HepG2 (cell line): ENCODE data around the gene AKAP10. TPM values are rescaled to one million over a fixed set of nuclear protein-coding genes. Genes with fewer than 3 reads are reported as not detected.
A peak's percentile ranks its signal among the peaks of the same experiment; 100 is the strongest.

Experiments
- AKNA ChIP-seq: sonication (generic); formaldehyde crosslinking; IDR thresholded peaks from 2 replicates; pipeline ENCODE4 v1.4.0; 2020; ENCODE audit warnings: missing genetic modification reagents, borderline replicate concordance
- ETV5 ChIP-seq: IDR thresholded peaks from 2 replicates; pipeline ENCODE4 v1.6.1; 2018; ENCODE audit warnings: missing biosample characterization, missing genetic modification reagents, inconsistent platforms, borderline replicate concordance
- HNRNPH1 ChIP-seq: fragments of 200-400 bp; formaldehyde crosslinking; optimal IDR thresholded peaks from 2 replicates; pipeline ENCODE3; 2017; ENCODE audit warnings: mild to moderate bottlenecking, low read depth, low read length
- IRF2 ChIP-seq: IDR thresholded peaks from 2 replicates; pipeline ENCODE4 v1.6.1; 2018; ENCODE audit warnings: missing genetic modification reagents, missing compliant biosample characterization
- NR3C1 ChIP-seq: sonication (generic); formaldehyde crosslinking; IDR thresholded peaks from 2 replicates; pipeline ENCODE4 v1.4.0; 2020; ENCODE audit warnings: missing genetic modification reagents
- RFXANK ChIP-seq: IDR thresholded peaks from 2 replicates; pipeline ENCODE4 v1.6.1; 2016
- ZNF782 ChIP-seq: sonication (generic); formaldehyde crosslinking; IDR thresholded peaks from 2 replicates; pipeline ENCODE4 v1.4.0; 2020; ENCODE audit warnings: missing genetic modification reagents, mild to moderate bottlenecking, borderline replicate concordance
- polyA plus RNA-seq, 8 experiments: library from polyadenylated mRNA; depleted of rRNA in 3 of 8; stranded (reverse) in 7 of 8; unstranded in 1 of 8; fragments of >200 nt; fragmentation: Illumina TruSeq in 4 of 8; extraction: Trizol in 4 of 8; gene quantifications; 2 replicates each; pipeline versions ENCODE4 v1.2.1 to v1.2.3, GENCODE V29; 2011 to 2016; ENCODE audit warnings: low read depth in 4 of 8, missing spikeins in 1 of 8, mixed read lengths in 1 of 8; ENCODE audit not compliant: insufficient read depth in 1 of 8
- total RNA-seq, 5 experiments: library from RNA; depleted of rRNA; stranded (reverse); fragments of >200 nt; fragmentation: Illumina TruSeq; extraction: Trizol; gene quantifications; 2 replicates each; pipeline ENCODE4 v1.2.3, GENCODE V29; 2016; ENCODE audit warnings: low read depth in 1 of 5
- TF ChIP-seq, protein P1 (sequence below): sonication (generic); formaldehyde crosslinking; IDR thresholded peaks from 2 replicates; pipeline ENCODE4 v1.4.0; 2020; ENCODE audit warnings: missing genetic modification reagents; ENCODE audit errors: not compliant biosample characterization

Gene AKAP10
- total and polyA plus RNA-seq, 2 of the 13 experiments (the other 11 are each of a cell fraction or from before 2014, with no cell fraction given) = 17.6 to 21.7 TPM

GRCh38 chr17:20008242-20009051, 30.8 kb upstream of the AKAP10 start (continued):
- TF ChIP-seq AKNA (CRISPR knock-in tag) = no peak
- no peak for TF ChIP-seq NR3C1 (CRISPR knock-in tag)
- TF ChIP-seq ZNF782 (CRISPR knock-in tag) = 0 out of 2 replicates have a peak, but pooled peaks have one; percentile 52
- TF ChIP-seq, protein P1, sequence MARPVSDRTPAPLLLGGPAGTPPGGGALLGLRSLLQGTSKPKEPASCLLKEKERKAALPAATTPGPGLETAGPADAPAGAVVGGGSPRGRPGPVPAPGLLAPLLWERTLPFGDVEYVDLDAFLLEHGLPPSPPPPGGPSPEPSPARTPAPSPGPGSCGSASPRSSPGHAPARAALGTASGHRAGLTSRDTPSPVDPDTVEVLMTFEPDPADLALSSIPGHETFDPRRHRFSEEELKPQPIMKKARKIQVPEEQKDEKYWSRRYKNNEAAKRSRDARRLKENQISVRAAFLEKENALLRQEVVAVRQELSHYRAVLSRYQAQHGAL = no peak
- TF ChIP-seq RFXANK (CRISPR knock-in tag) = no peak
- no peak for TF ChIP-seq HNRNPH1
- no peak for TF ChIP-seq ETV5 (CRISPR knock-in tag)
- TF ChIP-seq IRF2 (CRISPR knock-in tag) = no peak
- TF ChIP-seq, all 625 proteins: peak for 7
